ENCODE data around the gene TBX18. TPM values are rescaled to one million over a fixed set of nuclear protein-coding genes. Genes with fewer than 3 reads are reported as not detected.

TBX18 gene
- total RNA-seq, 3 donors from 2014 or later, result 0.23 to 1.7 (median 0.82) TPM

DNA sequence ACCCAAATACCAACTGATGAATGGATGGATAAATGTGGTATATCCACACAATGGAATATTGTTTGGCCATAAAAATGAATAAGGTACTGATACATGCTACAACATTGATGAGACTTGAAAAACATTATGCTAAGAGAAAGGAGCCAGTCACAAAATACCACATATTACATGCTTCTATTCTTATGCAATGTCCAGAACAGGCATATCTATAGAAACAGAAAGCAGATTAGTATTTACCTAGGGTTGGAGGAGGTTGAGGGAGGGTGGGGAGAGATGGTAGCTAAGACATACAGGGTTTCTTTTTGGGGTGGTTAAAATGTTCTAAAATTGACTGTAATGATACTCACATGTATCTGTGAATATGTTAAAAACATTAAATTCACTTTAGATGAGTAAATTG is 24.8 kb upstream of the TBX18 start:
- intact Hi-C loops (cut with DNase I, micrococcal nuclease), result no loop called here
- ATAC-seq, result no peak
- Histone ChIP-seq H3K9me3 (no peaks in the 10 kb centered on the region), H3K4me1 (ENCODE audit: low read depth) (no peaks in the 10 kb centered on the region), H3K36me3 (ENCODE audit: low read depth) (no peaks in the 10 kb centered on the region), H3K4me3 (no peak overlapping the region)
- TF ChIP-seq, protein P1, sequence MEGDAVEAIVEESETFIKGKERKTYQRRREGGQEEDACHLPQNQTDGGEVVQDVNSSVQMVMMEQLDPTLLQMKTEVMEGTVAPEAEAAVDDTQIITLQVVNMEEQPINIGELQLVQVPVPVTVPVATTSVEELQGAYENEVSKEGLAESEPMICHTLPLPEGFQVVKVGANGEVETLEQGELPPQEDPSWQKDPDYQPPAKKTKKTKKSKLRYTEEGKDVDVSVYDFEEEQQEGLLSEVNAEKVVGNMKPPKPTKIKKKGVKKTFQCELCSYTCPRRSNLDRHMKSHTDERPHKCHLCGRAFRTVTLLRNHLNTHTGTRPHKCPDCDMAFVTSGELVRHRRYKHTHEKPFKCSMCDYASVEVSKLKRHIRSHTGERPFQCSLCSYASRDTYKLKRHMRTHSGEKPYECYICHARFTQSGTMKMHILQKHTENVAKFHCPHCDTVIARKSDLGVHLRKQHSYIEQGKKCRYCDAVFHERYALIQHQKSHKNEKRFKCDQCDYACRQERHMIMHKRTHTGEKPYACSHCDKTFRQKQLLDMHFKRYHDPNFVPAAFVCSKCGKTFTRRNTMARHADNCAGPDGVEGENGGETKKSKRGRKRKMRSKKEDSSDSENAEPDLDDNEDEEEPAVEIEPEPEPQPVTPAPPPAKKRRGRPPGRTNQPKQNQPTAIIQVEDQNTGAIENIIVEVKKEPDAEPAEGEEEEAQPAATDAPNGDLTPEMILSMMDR (IDR thresholded peaks at IDR 0.05), result no peak
- no peak for DNase-seq

DNA sequence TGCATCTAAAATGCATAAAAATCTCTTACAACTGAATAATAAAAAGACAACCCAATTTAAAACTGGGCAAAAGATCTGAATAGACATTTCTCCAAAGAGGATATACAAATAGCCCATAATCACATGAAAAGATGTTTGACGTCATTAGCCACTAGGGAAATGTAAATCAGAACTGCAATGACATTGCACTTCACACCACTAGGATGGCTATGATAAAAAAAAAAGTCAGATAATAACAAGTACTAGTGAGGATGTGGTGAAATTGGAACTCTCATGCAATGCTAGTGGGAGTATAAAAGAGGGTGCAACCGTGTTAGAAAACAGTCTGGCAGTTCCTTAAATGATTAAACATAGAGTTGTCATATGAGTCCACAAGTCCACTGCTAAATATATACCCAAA is 24.3 kb upstream of the TBX18 start:
- DNase-seq, result no peak
- ATAC-seq, result no peak
- Histone ChIP-seq H3K9me3 (no peaks in the 10 kb centered on the region), H3K4me3 (no peak overlapping the region), H3K4me1 (ENCODE audit: low read depth) (no peaks in the 10 kb centered on the region), H3K36me3 (ENCODE audit: low read depth) (no peaks in the 10 kb centered on the region)
- intact Hi-C loops (cut with DNase I, micrococcal nuclease), result no loop called here
- TF ChIP-seq, protein P1 (IDR thresholded peaks at IDR 0.05), result no peak

DNA sequence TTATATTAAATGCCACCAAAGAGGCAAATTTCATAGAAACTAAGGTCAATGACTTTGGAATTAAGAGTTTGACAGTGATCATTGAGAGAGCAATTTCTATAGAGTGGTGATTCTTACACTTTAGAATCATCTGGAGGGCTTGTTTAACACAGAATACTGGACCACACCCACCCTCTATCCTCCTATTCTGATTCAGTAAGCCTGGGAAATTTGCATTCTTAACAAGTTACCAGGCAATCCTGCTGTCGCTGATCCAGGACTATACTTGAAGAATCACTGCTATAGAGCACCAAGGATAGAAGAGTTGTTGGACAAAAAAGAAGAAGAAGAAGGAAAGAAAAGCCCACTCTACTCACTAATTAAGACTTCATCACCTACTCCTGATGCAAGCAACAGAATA is 21.3 kb upstream of the TBX18 start:
- DNase-seq (no peak), ATAC-seq (no peak)
- no peaks in the 10 kb centered on the region for H3K9me3 ChIP-seq
- intact Hi-C loops (cut with DNase I, micrococcal nuclease), result no loop called here
- no peak overlapping the region for H3K4me3 ChIP-seq
- TF ChIP-seq, protein P1 (IDR thresholded peaks at IDR 0.05), result no peak
- H3K36me3 ChIP-seq (ENCODE audit: low read depth), result no peaks in the 10 kb centered on the region
- no peaks in the 10 kb centered on the region for H3K4me1 ChIP-seq (ENCODE audit: low read depth)

DNA sequence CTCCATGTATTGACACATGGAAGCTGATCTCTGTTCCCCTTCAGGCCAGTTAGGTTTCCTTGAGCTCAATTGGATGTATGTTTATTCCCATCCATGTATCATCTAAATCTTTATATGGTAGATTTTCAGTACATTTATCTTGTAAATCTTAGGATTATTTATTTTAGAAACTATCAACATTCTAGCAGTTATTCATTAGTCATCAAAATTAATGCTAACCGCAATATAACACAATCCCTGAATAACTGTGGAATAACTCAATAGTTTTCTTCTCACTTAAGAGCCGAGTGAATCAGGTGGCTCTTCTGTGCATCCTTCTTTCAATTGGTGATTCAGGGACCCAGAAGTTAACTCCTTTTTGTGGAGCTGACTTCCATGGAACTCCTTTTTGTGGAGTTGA is 15.5 kb upstream of the TBX18 start:
- no peaks in the 10 kb centered on the region for H3K36me3 ChIP-seq (ENCODE audit: low read depth)
- intact Hi-C loops (cut with DNase I, micrococcal nuclease), result no loop called here
- H3K4me3 ChIP-seq, result no peak overlapping the region
- no peaks in the 10 kb centered on the region for H3K9me3 ChIP-seq
- H3K4me1 ChIP-seq (ENCODE audit: low read depth), result peaks cover 2% of the 10 kb centered on the region
- ATAC-seq (no peak), DNase-seq (no peak)
- TF ChIP-seq, protein P1 (IDR thresholded peaks at IDR 0.05), result no peak

DNA sequence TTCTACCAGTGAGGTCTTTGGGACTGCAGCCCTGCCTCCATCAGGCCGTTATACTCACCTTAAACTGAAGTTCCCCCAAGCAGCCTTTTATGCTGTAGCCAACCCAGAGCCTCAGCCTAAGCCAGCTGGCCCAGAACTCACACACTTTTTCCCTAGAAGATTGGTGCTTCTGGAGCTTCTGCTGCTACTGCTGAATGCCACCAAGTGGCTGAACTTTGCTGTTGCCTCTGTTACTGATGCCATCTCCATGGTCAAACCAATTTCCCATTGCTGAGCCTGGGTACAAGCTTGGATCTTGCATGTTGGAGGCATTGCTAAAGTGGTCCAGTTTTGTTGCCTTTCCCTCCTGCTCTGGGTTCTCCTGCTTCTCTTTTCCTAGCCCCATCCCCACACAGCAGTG is 15.0 kb upstream of the TBX18 start:
- TF ChIP-seq, protein P1 (IDR thresholded peaks at IDR 0.05), result no peak
- intact Hi-C loops (cut with DNase I, micrococcal nuclease), result no loop called here
- H3K9me3 ChIP-seq, result no peaks in the 10 kb centered on the region
- no peaks in the 10 kb centered on the region for H3K36me3 ChIP-seq (ENCODE audit: low read depth)
- ATAC-seq, result no peak
- DNase-seq, result no peak
- H3K4me3 ChIP-seq, result no peak overlapping the region
- peaks cover 3% of the 10 kb centered on the region for H3K4me1 ChIP-seq (ENCODE audit: low read depth)

DNA sequence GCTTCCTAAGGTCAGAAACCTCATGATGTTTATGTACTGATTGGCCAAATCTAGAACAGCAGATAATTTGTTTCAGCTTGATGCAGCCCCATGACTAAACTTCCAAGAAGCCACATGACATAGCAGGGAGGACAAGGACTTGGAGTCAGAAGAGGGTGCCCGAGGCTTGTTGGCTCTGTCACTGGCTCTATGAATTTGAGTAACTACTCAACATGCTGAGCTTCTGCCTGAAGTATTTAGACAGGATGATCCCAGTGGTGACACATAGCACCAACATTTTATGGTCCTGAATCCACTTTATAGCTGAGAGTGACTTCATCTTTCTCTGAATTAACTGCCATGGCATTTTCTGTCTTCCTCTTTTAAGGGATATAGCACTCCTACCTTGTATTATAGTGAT is 13.5 kb upstream of the TBX18 start:
- intact Hi-C loops (cut with DNase I, micrococcal nuclease), result no loop called here
- Histone ChIP-seq H3K4me3 (no peak overlapping the region), H3K4me1 (ENCODE audit: low read depth) (peaks cover 3% of the 10 kb centered on the region), H3K9me3 (no peaks in the 10 kb centered on the region), H3K36me3 (ENCODE audit: low read depth) (no peaks in the 10 kb centered on the region)
- ATAC-seq (no peak), DNase-seq (no peak)
- TF ChIP-seq, protein P1 (IDR thresholded peaks at IDR 0.05), result no peak

Data from mucosa of descending colon (tissue), 3 donors.